Measurements from ENCODE around the gene GPC6.

GPC6 gene

GRCh38 chr13:93406136-93406535, 179.5 kb downstream of the GPC6 start:
- H4K20me1 ChIP-seq (ENCODE audit: insufficient read depth, low read length), result no peaks in the 10 kb centered on the region
- H3K36me3 ChIP-seq (replicated peaks; ENCODE audit: low read depth, low read length), result no peaks in the 10 kb centered on the region
- H3K4me1 ChIP-seq (ENCODE audit: low read length), result no peaks in the 10 kb centered on the region
- H3K9ac ChIP-seq (ENCODE audit: low read length), result no peak overlapping the region
- no peak overlapping the region for H2AFZ ChIP-seq (ENCODE audit: low read depth, low read length)
- H3K27ac ChIP-seq (ENCODE audit: low read length), result no peak overlapping the region
- no peaks in the 10 kb centered on the region for H3K9me3 ChIP-seq (ENCODE audit: insufficient read depth, low read length)
- TF ChIP-seq EZH2phosphoT487 (IDR thresholded peaks at IDR 0.05; ENCODE audit: low read depth), result no peak
- TF ChIP-seq, protein P1, sequence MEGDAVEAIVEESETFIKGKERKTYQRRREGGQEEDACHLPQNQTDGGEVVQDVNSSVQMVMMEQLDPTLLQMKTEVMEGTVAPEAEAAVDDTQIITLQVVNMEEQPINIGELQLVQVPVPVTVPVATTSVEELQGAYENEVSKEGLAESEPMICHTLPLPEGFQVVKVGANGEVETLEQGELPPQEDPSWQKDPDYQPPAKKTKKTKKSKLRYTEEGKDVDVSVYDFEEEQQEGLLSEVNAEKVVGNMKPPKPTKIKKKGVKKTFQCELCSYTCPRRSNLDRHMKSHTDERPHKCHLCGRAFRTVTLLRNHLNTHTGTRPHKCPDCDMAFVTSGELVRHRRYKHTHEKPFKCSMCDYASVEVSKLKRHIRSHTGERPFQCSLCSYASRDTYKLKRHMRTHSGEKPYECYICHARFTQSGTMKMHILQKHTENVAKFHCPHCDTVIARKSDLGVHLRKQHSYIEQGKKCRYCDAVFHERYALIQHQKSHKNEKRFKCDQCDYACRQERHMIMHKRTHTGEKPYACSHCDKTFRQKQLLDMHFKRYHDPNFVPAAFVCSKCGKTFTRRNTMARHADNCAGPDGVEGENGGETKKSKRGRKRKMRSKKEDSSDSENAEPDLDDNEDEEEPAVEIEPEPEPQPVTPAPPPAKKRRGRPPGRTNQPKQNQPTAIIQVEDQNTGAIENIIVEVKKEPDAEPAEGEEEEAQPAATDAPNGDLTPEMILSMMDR (IDR thresholded peaks at IDR 0.05; ENCODE audit: low read depth, low read length), result no peak
- H3K4me2 ChIP-seq (ENCODE audit: low read length), result no peak overlapping the region
- H3K4me3 ChIP-seq (ENCODE audit: low read length), result no peak overlapping the region
- H3K79me2 ChIP-seq (ENCODE audit: low read length), result no peaks in the 10 kb centered on the region
- H3K27me3 ChIP-seq (ENCODE audit: low read depth, low read length), result no peaks in the 10 kb centered on the region

DNA sequence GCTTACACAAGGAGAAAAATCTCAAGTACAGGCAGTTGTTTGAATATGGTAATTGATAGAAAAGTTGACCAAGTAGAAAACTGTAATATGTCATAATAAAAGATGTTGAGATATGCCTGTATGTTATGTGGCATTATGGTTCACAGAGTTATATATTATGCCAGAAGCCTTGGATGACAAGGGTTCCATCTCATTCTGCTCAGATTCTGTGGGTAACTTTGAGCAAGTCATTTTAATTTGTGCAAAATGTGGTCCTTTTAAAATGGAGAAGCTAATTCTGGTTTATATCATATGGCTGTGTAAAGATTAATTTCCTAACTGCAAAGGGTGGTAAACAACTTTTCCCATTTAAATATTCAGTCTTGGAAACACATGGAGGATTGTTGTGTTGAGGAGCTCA, 180.9 kb downstream of the GPC6 start:
- no peaks in the 10 kb centered on the region for H3K9me3 ChIP-seq (ENCODE audit: insufficient read depth, low read length)

DNA sequence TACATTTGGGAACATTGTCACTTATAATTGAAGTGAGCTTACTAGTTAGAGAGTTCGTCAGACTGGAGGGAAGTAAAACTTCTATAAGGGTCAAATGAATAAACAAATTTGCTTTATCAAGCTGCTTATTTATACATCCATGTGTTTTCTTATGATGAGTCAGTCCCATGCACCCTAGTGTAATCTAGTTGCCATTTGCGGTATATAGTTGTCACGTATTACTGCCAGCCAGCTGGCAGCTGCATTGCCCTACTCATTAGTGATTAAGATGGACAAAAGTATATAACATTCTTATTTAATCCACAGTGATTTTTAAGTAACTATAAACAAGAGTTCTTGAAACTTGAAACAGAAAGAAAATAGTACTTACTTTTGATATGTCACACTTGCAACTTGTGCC, 182.4 kb downstream of the GPC6 start:
- no peaks in the 10 kb centered on the region for H3K4me1 ChIP-seq (ENCODE audit: low read length)
- H3K9me3 ChIP-seq (ENCODE audit: insufficient read depth, low read length), result no peaks in the 10 kb centered on the region
- no peaks in the 10 kb centered on the region for H3K79me2 ChIP-seq (ENCODE audit: low read length)
- no peaks in the 10 kb centered on the region for H3K36me3 ChIP-seq (replicated peaks; ENCODE audit: low read depth, low read length)
- H4K20me1 ChIP-seq (ENCODE audit: insufficient read depth, low read length), result no peaks in the 10 kb centered on the region
- TF ChIP-seq, protein P1 (IDR thresholded peaks at IDR 0.05; ENCODE audit: low read depth, low read length), result no peak
- no peak for TF ChIP-seq EZH2phosphoT487 (IDR thresholded peaks at IDR 0.05; ENCODE audit: low read depth)
- no peak overlapping the region for H3K4me2 ChIP-seq (ENCODE audit: low read length)
- H3K9ac ChIP-seq (ENCODE audit: low read length), result no peak overlapping the region
- no peak overlapping the region for H3K27ac ChIP-seq (ENCODE audit: low read length)
- no peak overlapping the region for H2AFZ ChIP-seq (ENCODE audit: low read depth, low read length)
- H3K27me3 ChIP-seq (ENCODE audit: low read depth, low read length), result no peaks in the 10 kb centered on the region
- H3K4me3 ChIP-seq (ENCODE audit: low read length), result no peak overlapping the region

More for the DNA sequence above, 180.9 kb downstream of the GPC6 start:
- no peak overlapping the region for H3K4me2 ChIP-seq (ENCODE audit: low read length)
- no peak overlapping the region for H3K9ac ChIP-seq (ENCODE audit: low read length)
- no peaks in the 10 kb centered on the region for H3K79me2 ChIP-seq (ENCODE audit: low read length)
- TF ChIP-seq EZH2phosphoT487 (IDR thresholded peaks at IDR 0.05; ENCODE audit: low read depth), result no peak
- TF ChIP-seq, protein P1 (IDR thresholded peaks at IDR 0.05; ENCODE audit: low read depth, low read length), result no peak
- H3K36me3 ChIP-seq (replicated peaks; ENCODE audit: low read depth, low read length), result no peaks in the 10 kb centered on the region
- no peak overlapping the region for H3K4me3 ChIP-seq (ENCODE audit: low read length)
- no peaks in the 10 kb centered on the region for H3K27me3 ChIP-seq (ENCODE audit: low read depth, low read length)
- H3K27ac ChIP-seq (ENCODE audit: low read length), result no peak overlapping the region
- no peaks in the 10 kb centered on the region for H4K20me1 ChIP-seq (ENCODE audit: insufficient read depth, low read length)
- H2AFZ ChIP-seq (ENCODE audit: low read depth, low read length), result no peak overlapping the region
- H3K4me1 ChIP-seq (ENCODE audit: low read length), result no peaks in the 10 kb centered on the region

GRCh38 chr13:93409816-93410215, 183.2 kb downstream of the GPC6 start:
- no peak overlapping the region for H3K27ac ChIP-seq (ENCODE audit: low read length)

More at GRCh38 chr13:93409816-93410215, 183.2 kb downstream of the GPC6 start:
- H4K20me1 ChIP-seq (ENCODE audit: insufficient read depth, low read length), result no peaks in the 10 kb centered on the region
- H3K79me2 ChIP-seq (ENCODE audit: low read length), result no peaks in the 10 kb centered on the region
- no peaks in the 10 kb centered on the region for H3K4me1 ChIP-seq (ENCODE audit: low read length)
- TF ChIP-seq, protein P1 (IDR thresholded peaks at IDR 0.05; ENCODE audit: low read depth, low read length), result no peak
- TF ChIP-seq EZH2phosphoT487 (IDR thresholded peaks at IDR 0.05; ENCODE audit: low read depth), result no peak
- no peaks in the 10 kb centered on the region for H3K9me3 ChIP-seq (ENCODE audit: insufficient read depth, low read length)
- no peak overlapping the region for H3K9ac ChIP-seq (ENCODE audit: low read length)
- no peak overlapping the region for H3K4me2 ChIP-seq (ENCODE audit: low read length)
- no peak overlapping the region for H3K4me3 ChIP-seq (ENCODE audit: low read length)
- H3K27me3 ChIP-seq (ENCODE audit: low read depth, low read length), result no peaks in the 10 kb centered on the region
- no peak overlapping the region for H2AFZ ChIP-seq (ENCODE audit: low read depth, low read length)
- no peaks in the 10 kb centered on the region for H3K36me3 ChIP-seq (replicated peaks; ENCODE audit: low read depth, low read length)
